NT2/D1 (cell line): ENCODE data around the gene POU2F2.

Experiments
- DNase-seq: peaks from one replicate; pipeline ENCODE4 v3.0.0-alpha.2; 2011; ENCODE audit warnings: low read depth, low spot score
- H3K27me3 ChIP-seq: 2 replicates; pipeline ENCODE4 v1.6.0; 2011; ENCODE audit warnings: mild to moderate bottlenecking; ENCODE audit not compliant: insufficient read length, insufficient read depth
- H3K36me3 ChIP-seq: 2 replicates; pipeline ENCODE4 v1.6.1; 2011; ENCODE audit warnings: mild to moderate bottlenecking, low read length, mixed read lengths; ENCODE audit not compliant: insufficient read depth, insufficient read length
- H3K4me1 ChIP-seq: 2 replicates; pipeline ENCODE4 v1.5.1; 2011; ENCODE audit not compliant: insufficient read depth, insufficient read length
- H3K4me3 ChIP-seq: 2 replicates; pipeline ENCODE4 v1.5.1; 2011; ENCODE audit warnings: low read depth; ENCODE audit not compliant: insufficient read length
- H3K9ac ChIP-seq: 2 replicates; pipeline ENCODE4 v1.6.0; 2011; ENCODE audit warnings: low read depth; ENCODE audit not compliant: insufficient read length
- H3K9me3 ChIP-seq: 2 replicates; pipeline ENCODE4 v1.5.1; 2011; ENCODE audit warnings: mild to moderate bottlenecking, low read length; ENCODE audit not compliant: insufficient read depth
- SUZ12 ChIP-seq: IDR thresholded peaks from 2 replicates; pipeline ENCODE4 v1.6.1; 2011; ENCODE audit not compliant: insufficient read length, insufficient read depth; ENCODE audit errors: extremely low read depth
- YY1 ChIP-seq: IDR thresholded peaks from 2 replicates; pipeline ENCODE4 v1.6.1; 2011; ENCODE audit not compliant: insufficient read length, insufficient read depth
- ZNF274 ChIP-seq: IDR thresholded peaks from 2 replicates; pipeline ENCODE4 v1.6.1; 2011; ENCODE audit warnings: mild to moderate bottlenecking, low read depth, low read length

POU2F2 gene

DNA sequence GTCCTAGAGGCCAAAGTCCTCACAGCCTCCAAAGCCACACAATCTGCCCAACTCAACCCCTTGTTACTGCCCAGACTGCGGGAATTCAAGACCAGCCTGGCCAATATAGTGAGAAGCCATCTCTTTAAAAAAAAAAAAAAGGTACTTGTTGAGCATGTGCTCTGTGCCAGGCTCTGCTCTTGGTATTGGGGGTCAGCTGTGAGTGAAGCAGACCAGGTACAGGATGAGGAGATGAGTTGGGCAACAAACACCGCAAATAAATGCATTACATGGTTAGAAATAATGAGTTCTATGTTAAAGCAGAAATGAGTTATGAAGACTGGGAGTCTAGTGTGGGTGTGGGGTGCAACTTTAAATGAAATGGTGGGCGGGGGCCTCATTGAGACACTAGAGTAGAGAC is 72.1 kb downstream of the POU2F2 start:
- Histone ChIP-seq H3K36me3 (peaks cover 40% of the 10 kb centered on the region), H3K4me1 (no peaks in the 10 kb centered on the region), H3K27me3 (no peaks in the 10 kb centered on the region), H3K9me3 (no peaks in the 10 kb centered on the region), H3K4me3 (no peak overlapping the region), H3K9ac (no peak overlapping the region)
- TF ChIP-seq SUZ12 (no peak), YY1 (no peak), ZNF274 (no peak)
- DNase-seq: no peak

DNA sequence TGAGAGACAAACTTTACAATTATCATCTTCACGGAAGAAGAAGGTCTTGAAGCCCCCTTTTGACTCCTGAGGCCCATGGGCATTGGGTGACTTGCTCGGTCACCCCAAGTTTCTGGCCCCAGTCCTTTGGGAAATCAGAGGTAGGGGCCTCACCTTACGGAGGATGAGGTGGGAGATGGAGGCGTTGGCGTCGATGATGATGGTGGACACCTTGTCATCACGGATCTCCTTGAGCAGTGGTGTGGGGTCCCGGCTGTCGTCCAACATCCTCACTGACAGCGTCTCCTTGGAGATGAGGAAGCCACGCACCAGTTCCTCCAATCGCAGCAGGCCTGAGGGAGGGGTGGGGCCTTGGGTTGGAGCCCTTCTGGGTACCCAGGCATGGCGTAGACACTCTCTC is 73.0 kb downstream of the POU2F2 start:
- DNase-seq: no peak
- Histone ChIP-seq H3K9me3 (no peaks in the 10 kb centered on the region), H3K27me3 (no peaks in the 10 kb centered on the region), H3K9ac (no peak overlapping the region), H3K4me3 (no peak overlapping the region), H3K4me1 (no peaks in the 10 kb centered on the region), H3K36me3 (peaks cover 45% of the 10 kb centered on the region)
- TF ChIP-seq YY1 (no peak), ZNF274 (no peak)

DNA sequence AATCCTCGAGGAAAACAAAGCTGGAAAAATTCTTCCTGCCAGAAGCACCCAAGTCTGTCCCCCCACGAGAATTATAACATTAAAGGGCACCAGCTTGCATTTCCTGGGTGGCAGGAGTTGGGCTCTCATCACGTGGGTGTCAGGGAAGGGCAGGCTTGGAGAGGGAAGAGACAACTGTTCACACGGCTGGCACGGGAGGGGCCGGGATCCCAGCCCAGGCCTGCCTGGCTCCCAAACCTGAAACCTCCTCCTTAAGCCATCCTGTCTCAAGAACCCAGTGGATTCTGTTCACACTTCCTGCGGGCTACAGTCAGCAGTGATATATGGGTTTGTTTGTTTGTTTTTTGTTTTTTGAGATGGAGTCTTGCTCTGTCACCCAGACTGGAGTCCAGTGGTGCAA is 74.4 kb downstream of the POU2F2 start:
- no peak overlapping the region for H3K4me3 ChIP-seq
- DNase-seq: no peak
- TF ChIP-seq SUZ12 (no peak), ZNF274 (no peak), YY1 (no peak)
- peaks cover 50% of the 10 kb centered on the region for H3K36me3 ChIP-seq
- no peak overlapping the region for H3K9ac ChIP-seq
- no peaks in the 10 kb centered on the region for H3K27me3 ChIP-seq
- no peaks in the 10 kb centered on the region for H3K9me3 ChIP-seq
- H3K4me1 ChIP-seq: no peaks in the 10 kb centered on the region

DNA sequence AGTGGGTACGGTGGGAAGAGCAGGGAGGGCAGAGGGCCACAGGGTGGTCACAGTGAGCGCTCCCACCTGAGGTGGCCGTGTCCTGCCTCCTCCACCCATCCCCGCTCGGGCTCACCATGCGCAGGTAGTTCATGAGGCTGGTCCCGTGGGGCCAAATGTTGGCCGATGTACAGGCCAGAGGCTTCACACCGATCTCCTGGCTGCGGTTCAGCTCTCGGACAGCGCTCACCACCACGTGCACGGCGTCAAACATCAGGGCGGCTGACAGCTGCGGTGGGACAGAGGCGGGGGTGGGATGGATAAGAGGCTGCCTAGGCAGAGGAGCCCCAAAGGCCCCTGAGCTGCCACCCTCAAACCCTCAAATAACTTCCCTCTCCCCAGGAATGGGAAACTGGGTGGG is 78.0 kb downstream of the POU2F2 start:
- TF ChIP-seq SUZ12: no peak
- no peak for TF ChIP-seq ZNF274
- TF ChIP-seq YY1: no peak
- no peaks in the 10 kb centered on the region for H3K9me3 ChIP-seq
- H3K4me1 ChIP-seq: peaks cover 3% of the 10 kb centered on the region
- peaks cover 46% of the 10 kb centered on the region for H3K36me3 ChIP-seq
- no peak overlapping the region for H3K9ac ChIP-seq
- no peak for DNase-seq
- no peaks in the 10 kb centered on the region for H3K27me3 ChIP-seq
- no peak overlapping the region for H3K4me3 ChIP-seq

DNA sequence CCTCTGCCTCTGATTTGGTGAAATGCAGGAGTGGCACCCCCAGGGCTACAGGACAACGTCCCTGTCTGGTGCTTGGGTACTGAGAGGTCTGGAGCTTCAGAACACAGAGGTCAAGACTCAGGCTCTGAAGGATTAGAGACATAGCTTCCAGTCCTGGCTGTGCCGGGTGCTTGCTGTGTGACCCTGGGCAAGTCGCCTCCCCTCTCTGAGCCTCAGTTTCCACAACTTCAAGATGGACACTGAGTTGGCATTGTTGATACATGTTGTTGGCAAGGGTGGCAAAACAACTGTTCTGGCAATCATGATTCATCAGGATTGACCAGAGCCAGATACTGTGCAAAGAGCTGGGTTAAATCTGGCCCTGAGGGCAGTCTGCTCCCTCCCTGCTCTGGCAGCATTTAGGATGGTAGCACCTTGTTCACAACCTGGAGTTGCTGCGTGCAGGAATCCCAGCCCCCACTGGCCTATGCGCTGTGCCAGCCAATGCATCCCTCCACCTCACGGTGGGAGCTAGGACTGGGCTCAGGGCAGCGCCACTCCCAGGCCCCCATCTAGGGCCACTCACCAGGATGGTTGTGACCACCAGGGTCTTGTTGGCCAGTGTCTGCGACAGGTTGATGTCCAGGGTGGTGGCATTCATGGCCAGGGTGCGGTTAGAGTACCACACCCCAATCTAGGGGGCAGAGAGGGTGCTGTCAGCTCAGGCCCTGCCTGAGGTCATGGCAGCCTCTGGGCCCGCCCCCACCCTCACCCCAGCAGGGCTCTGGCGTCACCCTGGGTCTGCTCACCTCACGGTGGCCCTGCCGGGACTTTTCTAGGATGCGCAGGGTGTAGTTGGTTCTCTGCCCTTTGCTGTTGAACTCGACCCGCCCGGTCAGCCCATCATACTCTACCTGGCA is 79.0 kb downstream of the POU2F2 start:
- H3K27me3 ChIP-seq: no peaks in the 10 kb centered on the region
- H3K9me3 ChIP-seq: no peaks in the 10 kb centered on the region
- DNase-seq: no peak
- no peak overlapping the region for H3K9ac ChIP-seq
- peaks cover 42% of the 10 kb centered on the region for H3K36me3 ChIP-seq
- no peak overlapping the region for H3K4me3 ChIP-seq
- peaks cover 3% of the 10 kb centered on the region for H3K4me1 ChIP-seq
- no peak for TF ChIP-seq SUZ12
- no peak for TF ChIP-seq ZNF274
- TF ChIP-seq YY1: no peak

DNA sequence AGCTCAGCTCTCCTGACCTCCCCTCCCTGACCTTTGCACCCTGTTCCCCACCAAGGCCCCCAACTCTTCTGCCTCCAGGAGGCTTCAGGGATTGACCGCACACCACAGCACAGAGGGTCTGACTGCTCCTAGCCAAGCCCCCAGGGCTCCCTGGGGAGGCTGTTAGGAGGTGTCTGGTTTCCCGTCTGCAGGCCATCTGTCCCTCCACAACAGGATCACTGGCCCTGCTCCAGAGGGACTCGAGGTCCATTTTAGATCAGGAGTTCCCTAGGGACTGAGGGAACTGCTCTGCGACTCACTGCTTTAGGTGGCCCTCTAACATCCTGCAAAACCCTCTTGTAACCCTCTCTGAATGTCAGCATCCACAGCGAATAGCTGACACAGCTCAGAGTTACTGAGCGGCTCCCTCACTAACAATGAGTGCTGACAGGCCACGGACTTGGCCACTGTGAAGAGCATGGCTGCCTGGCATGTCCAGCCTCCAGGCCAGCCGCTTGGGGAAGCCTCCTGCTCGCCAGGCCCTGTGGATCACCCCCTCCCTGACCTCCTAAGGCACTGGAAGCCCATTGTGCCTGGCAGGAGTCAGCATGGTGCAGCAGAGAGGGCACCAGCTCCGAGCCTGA is 79.9 kb downstream of the POU2F2 start:
- Histone ChIP-seq H3K27me3 (no peaks in the 10 kb centered on the region), H3K4me1 (peaks cover 3% of the 10 kb centered on the region), H3K36me3 (peaks cover 42% of the 10 kb centered on the region), H3K9ac (no peak overlapping the region), H3K9me3 (no peaks in the 10 kb centered on the region), H3K4me3 (no peak overlapping the region)
- no peak for DNase-seq
- TF ChIP-seq YY1 (no peak), ZNF274 (no peak), SUZ12 (no peak)
